Midbrain (tissue), 1 donor: ENCODE data around the gene EPHA6.

Source experiments
- DNase-seq: peaks from one replicate; lab custom pipeline; 2025; lab: John Stamatoyannopoulos, UW

The EPHA6 gene

GRCh38 chr3:97705764-97706163 lies 891.4 kb downstream of the EPHA6 start:
- DNase-seq = no peak

GRCh38 chr3:97706226-97706625 lies 891.8 kb downstream of the EPHA6 start:
- DNase-seq = no peak

- no peak for DNase-seq
Measured at GRCh38 chr3:97711654-97712053, 897.3 kb downstream of the EPHA6 start.

- DNase-seq = no peak
Measured at GRCh38 chr3:97712919-97713318, 898.5 kb downstream of the EPHA6 start.

GRCh38 chr3:97713634-97714033 lies 899.2 kb downstream of the EPHA6 start:
- DNase-seq = no peak

- peak; percentile 68 for DNase-seq
Measured at GRCh38 chr3:97719156-97719821, 904.9 kb downstream of the EPHA6 start.

- no peak for DNase-seq
Measured at GRCh38 chr3:97720417-97720816, 906.0 kb downstream of the EPHA6 start.

GRCh38 chr3:97721446-97721845 lies 907.1 kb downstream of the EPHA6 start:
- no peak for DNase-seq

GRCh38 chr3:97736928-97737327 lies 922.5 kb downstream of the EPHA6 start:
- DNase-seq = no peak

GRCh38 chr3:97738761-97739160 lies 924.4 kb downstream of the EPHA6 start:
- DNase-seq = no peak

- DNase-seq = no peak
Measured at GRCh38 chr3:97742036-97742435, 927.6 kb downstream of the EPHA6 start.

GRCh38 chr3:97744289-97744688 lies 929.9 kb downstream of the EPHA6 start:
- DNase-seq = no peak

GRCh38 chr3:97763586-97764406 lies 949.4 kb downstream of the EPHA6 start:
- DNase-seq = no peak

GRCh38 chr3:97764407-97765238 lies 950.2 kb downstream of the EPHA6 start, which contains the start of gene ARL6:
TSS of gene ARL6 (plus strand) at chr3:97764758. CDS start at chr3:97768108, 3,350 bp downstream.
- peak; percentile 89 for DNase-seq

GRCh38 chr3:97765336-97765735 lies 950.9 kb downstream of the EPHA6 start:
- DNase-seq = no peak

- DNase-seq = no peak
Measured at GRCh38 chr3:97772926-97773325, 958.5 kb downstream of the EPHA6 start.

- no peak for DNase-seq
Measured at GRCh38 chr3:97778152-97778551, 963.8 kb downstream of the EPHA6 start.

GRCh38 chr3:97793420-97794019 lies 979.1 kb downstream of the EPHA6 start:
- DNase-seq = peak; percentile 54

- no peak for DNase-seq
Measured at GRCh38 chr3:97795951-97796350, 981.6 kb downstream of the EPHA6 start.
